ENCODE measurements around the gene AP4B1.

DNA sequence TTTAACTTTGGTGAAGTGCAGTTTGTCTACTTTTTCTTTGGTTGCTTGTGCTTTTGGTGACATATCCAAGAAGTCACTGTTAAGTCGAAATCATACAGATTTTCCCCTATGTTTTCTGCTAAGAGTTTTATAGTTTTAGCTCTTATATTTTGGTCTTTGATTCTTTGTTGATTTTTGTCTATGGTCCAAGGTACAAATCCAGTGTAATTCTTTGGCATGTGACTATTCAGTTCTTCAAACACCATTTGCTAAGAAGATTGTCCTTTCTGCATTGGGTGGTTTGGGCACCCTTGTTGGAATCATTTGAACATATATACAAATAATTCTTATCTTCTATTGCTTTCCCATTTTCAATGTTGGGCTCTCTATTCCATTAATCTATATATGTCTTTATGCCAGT lies 40.7 kb upstream of the AP4B1 start:
- TF ChIP-seq, protein P1, sequence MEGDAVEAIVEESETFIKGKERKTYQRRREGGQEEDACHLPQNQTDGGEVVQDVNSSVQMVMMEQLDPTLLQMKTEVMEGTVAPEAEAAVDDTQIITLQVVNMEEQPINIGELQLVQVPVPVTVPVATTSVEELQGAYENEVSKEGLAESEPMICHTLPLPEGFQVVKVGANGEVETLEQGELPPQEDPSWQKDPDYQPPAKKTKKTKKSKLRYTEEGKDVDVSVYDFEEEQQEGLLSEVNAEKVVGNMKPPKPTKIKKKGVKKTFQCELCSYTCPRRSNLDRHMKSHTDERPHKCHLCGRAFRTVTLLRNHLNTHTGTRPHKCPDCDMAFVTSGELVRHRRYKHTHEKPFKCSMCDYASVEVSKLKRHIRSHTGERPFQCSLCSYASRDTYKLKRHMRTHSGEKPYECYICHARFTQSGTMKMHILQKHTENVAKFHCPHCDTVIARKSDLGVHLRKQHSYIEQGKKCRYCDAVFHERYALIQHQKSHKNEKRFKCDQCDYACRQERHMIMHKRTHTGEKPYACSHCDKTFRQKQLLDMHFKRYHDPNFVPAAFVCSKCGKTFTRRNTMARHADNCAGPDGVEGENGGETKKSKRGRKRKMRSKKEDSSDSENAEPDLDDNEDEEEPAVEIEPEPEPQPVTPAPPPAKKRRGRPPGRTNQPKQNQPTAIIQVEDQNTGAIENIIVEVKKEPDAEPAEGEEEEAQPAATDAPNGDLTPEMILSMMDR (IDR thresholded peaks at IDR 0.05; ENCODE audit: insufficient read depth, low read length), result no peak
- TF ChIP-seq GABPA (IDR thresholded peaks at IDR 0.05; ENCODE audit: low read depth), result no peak

Measured in HL-60 (cell line).